ENCODE data around the gene COL27A1.

DNA sequence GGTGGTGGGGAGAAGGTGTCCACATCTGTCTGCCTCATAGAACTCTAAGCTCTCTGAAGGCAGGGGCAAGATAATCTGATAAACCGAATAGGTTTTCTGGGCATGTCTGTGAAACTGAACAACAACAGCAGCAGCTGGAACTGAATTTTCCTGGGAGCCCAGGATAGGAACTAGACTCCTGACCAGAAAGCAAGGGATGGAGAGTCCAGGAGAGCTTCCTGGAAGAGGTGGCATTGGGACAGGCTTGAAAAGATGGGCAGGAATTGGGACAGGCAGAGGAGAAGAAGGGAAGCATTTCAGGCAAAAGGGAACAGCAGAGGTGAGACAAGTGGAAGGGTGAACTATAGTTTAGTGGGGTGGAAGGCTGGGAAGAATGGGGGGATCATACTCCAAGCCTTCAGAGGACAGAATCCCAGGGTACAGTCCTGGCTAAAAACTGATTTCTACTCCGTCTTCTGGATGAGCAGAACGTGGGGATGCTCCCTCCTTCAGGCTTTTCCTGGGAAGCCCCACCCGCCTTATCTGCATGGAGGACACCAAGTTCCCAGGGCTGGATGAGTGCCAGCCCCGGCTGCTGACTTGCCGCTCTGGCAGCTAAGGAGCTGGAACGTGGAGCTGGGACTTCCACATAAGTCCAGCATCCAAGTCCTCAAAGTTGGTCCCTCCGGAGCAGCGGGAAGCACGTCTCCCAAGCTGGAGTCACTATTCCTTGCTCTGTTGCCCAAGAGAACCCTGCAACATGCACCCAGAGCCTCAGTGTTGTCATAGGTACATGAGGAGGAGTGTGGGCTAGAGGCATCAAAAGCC lies 42.4 kb upstream of the COL27A1 start:
- TF ChIP-seq POLR2A (IDR thresholded peaks at IDR 0.05; ENCODE audit: low read depth, low read length) (no peak), POLR2AphosphoS5 (IDR thresholded peaks at IDR 0.05; ENCODE audit: low read depth, low read length) (no peak)

Data from GM12892 (cell line).